Renal cortical epithelial cell (primary cell): ENCODE results near the gene PALM. TPM values are rescaled to one million over a fixed set of nuclear protein-coding genes. Genes with fewer than 3 reads are reported as not detected.
A peak's percentile ranks its signal among the peaks of the same experiment; 100 is the strongest.

ENCODE experiments used
- DNase-seq: peaks from one replicate; pipeline ENCODE4 v3.0.0-alpha.2; 2011; ENCODE audit warnings: low read depth
- total RNA-seq: library from RNA; depleted of rRNA; stranded (reverse); fragments of >200 nt; gene quantifications from 2 replicates; pipeline ENCODE4 v1.2.3, GENCODE V29; 2014

Gene PALM
- total RNA-seq, 1 donor from 2014 or later, result 45.4 TPM

DNA sequence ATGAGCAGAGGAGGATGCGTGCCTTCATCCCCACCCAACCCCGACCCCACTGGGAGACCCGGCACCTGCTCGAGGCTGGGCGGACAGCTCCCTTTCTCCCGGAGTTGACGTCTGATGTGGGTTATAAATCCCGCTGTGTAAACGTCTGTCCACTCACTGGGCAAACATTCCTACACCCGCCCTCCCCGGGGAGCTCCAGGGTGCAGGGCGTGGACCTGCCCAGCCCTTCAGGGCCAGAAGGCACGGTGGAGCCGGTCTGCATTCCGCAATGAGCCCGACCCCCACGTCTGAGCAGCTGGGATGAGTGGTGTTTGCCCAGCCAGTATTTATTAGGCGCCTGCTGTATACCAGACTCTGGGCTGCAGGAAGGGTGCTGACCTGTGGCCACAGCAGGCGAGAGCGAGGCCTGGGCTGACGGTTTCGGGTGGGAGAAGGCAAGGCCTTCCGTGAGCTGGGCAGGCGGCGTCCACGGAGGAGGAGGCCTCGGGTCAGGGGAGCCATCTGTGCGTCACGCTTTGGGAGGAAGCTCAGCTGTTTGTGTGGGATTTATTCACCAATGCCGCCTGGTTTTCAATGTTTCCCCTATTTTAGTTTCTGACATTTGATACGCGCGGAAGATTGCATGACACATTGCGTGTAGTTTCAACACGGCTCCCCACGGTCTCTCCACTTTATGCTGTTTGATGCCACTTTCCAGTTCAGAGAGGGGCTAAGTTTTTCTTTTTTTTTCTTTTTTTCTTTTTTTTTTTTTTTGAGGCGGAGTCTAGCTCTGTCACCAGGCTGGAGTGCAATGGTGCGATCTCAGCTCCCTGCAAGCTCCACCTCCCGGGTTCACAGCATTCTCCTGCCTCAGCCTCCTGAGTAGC, 44.1 kb downstream of the PALM start:
- DNase-seq, result peak; percentile 86

DNA sequence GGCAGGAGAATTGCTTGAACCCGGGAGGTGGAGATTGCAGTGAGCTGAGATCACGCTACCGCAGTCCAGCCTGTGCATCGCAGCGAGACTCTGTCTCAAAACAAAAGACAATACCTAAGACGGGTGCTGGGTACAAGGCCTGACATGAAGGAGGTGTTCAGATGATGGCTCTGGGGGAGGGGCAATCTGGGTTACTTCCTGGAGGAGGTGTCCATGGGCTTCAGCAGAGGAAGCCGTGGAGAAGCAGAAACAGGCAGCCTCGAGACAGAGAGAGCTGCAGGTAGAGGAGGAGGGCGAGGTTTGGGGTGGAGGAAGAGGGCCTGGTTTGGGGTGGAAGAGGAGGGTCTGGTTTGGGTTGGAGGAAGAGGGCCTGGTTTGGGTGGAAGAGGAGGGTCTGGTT, 45.8 kb downstream of the PALM start:
- DNase-seq, result no peak

DNA sequence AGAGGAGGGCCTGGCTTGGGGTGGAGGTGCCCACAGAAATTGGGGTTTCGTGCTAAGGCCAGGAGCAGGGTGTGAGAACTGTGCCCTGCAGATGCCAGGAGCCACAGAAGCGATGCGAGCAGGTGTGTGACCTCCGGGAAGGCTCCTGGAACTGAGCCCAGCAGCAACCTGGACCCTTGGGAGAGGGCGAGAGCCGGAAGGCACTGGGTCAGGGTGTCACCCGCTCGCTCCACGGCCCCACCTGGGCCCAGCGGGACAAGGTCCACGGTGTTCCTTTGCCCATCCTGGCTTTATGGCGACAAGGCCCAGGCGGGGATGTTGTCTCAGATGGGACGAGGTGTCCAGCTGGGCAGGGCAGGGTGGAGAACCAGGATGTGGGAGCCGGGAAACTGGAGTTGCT, 46.3 kb downstream of the PALM start:
- DNase-seq, result no peak

DNA sequence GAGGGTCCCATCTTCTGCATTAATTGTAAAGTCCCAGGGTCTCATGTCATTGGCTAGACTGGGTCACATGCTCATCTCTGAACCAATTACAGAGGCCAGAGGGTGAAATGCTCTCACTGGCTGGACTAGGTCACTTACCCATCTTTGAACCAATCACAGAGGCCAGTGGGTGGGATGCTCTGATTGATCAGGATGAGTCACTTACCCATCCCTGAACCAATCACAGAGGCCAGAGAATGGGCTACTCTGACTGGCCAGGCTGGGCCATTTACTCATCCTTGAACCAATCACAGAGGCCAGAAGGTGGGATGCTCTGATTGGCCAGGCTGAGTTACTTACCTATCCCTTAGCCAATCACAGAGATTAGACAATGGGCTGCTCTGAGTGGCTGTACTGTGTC, 47.5 kb downstream of the PALM start:
- DNase-seq, result peak; percentile 55

DNA sequence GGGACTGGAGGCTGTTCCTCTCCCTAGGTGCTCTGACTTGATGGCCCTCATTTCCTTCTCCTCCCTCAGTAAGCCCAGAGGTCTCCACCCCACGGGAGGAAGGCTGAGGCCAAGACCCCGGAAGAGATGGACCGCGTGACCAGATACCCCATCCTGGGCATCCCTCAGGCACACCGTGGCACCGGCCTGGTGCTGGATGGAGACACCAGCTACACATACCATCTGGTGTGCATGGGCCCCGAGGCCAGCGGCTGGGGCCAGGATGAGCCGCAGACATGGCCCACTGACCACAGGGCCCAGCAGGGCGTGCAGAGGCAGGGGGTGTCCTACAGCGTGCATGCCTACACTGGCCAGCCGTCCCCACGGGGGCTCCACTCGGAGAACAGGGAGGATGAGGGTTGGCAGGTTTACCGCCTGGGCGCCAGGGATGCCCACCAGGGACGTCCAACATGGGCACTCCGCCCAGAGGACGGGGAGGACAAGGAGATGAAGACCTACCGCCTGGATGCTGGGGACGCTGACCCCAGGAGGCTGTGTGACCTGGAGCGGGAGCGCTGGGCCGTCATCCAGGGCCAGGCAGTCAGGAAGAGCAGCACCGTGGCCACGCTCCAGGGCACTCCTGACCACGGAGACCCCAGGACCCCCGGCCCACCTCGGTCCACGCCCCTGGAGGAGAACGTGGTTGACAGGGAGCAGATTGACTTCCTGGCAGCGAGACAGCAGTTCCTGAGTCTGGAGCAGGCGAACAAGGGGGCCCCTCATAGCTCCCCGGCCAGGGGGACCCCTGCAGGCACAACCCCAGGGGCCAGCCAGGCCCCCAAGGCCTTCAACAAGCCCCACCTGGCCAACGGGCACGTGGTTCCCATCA, 48.3 kb downstream of the PALM start:
- no peak for DNase-seq

DNA sequence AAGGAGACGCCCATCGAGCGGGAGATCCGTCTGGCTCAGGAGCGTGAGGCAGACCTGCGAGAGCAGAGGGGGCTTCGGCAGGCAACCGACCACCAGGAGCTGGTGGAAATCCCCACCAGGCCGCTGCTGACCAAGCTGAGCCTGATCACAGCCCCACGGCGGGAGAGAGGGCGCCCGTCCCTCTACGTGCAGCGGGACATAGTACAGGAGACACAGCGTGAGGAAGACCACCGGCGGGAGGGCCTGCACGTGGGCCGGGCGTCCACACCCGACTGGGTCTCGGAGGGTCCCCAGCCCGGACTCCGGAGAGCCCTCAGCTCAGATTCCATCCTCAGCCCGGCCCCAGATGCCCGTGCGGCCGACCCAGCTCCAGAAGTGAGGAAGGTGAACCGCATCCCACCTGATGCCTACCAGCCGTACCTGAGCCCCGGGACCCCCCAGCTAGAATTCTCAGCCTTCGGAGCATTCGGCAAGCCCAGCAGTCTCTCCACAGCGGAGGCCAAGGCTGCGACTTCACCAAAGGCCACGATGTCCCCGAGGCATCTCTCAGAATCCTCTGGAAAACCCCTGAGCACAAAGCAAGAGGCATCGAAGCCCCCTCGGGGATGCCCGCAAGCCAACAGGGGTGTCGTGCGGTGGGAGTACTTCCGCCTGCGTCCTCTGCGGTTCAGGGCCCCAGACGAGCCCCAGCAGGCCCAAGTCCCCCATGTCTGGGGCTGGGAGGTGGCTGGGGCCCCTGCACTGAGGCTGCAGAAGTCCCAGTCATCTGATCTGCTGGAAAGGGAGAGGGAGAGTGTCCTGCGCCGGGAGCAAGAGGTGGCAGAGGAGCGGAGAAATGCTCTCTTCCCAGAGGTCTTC, 49.3 kb downstream of the PALM start:
- no peak for DNase-seq

DNA sequence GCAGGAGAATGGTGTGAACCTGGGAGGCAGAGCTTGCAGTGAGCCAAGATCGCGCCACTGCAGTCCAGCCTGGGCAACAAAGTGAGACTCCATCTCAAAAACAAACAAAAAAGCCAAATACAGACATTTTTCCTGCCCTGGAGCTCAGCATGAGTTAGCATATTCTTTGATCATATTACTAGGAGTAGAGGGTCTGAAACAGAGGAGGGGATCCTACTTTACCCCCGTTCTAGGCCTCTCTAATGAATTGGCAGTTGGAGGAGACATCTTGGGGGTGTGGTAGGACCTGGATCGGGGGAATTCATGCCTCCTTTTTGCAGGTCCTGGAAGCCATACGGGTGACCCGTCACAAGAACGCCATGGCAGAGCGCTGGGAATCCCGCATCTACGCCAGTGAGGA, 54.4 kb downstream of the PALM start:
- DNase-seq, result no peak

DNA sequence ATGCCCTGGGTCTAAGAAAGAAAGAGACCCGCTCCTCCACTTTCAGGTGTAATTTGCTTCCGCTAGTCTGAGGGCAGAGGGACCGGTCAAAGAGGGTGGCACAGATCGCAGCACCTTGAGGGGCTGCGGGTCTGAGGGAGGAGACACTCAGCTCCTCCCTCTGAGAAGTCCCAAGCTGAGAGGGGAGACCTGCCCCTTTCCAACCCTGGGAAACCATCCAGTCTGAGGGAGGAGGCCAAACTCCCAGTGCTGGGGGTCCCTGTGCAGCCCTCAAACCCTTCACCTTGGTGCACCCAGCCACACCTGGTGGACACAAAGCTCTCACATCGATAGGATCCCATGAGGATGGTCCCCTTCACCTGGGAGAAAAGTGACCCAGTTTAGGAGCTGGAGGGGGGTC, 55.1 kb downstream of the PALM start:
- no peak for DNase-seq

DNA sequence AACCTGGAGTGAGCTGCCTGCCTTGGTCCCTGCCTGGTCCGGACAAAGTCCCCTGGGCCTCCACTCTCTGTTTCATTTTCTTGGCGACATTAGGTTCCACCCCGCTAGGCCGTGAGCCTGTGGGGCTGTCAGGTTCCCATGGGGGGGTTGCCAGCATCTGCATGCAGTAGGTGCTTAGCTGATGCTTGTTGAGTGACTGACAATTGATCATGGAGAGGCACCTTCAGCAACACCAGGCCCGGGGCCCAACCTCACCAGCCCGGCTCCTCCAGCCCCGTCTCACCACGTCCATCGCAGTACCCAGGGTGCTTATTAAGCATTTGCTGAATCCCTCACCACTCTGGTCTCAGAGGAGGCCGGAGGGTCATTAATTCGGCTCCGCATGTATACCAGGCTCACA, 55.6 kb downstream of the PALM start:
- no peak for DNase-seq

DNA sequence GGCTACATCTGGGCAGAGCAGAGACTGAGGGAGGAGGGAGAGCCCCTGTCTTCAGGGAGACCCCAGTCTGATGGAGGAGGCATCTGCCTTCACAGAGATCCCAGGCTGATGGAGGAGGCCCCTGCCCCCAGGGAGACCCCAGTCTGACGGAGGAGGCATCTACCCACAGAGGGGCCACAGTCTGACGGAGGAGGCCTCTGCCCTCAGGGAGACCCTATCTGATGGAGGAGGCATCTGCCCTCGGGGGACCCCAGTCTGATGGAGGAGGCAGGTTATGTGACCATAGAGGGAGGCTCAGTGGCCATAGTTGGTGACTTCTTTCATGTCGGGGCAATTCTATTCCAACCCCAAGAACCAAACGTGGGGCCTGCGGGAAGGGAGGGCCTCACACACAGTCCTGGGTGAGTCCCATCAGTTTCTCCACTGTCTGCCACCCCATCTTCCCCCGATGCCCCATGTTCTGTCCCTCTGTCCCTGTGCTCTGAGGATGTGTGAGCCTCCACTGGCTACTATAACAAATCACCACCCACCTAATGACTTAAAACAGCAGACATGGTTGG, 56.5 kb downstream of the PALM start:
- DNase-seq, result no peak

DNA sequence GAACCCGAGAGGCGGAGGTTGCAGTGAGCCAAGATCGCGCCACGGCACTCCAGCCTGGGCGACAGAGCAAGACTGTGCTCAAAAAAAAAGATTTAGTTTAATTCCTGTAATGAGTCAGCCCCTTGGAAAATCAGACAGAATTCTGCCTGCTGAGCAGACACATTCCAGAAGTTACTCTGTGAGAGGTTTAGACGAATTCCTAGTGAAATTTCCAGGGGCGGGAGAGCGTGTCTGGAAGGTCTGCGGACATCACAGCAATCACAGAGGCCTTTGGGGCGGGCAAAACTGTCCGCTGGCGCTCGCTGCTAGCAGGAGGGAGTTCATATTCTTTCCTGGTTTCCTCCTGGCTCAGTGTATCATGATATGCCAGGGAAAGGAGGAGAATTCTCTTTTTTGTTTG, 59.7 kb downstream of the PALM start:
- peak; percentile 94 for DNase-seq

DNA sequence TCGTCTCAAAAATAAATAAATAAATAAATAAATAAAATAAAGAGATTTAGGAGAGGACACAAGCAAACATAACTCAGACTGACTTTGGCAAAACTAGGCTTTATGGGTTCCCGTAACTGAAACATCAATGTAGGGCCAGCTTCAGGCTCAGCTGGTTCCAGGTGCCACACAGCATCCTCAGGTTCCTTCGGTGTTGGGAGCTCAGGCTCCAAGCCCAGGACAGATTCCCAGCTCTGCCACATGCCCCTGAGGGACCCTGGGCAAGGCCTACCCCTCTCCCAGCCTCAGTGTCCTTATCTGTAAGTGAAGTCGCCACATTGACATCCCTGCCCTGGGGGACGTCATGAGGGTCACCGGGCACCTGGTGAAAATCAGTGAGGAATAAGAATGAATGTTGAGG, 60.9 kb downstream of the PALM start:
- DNase-seq, result no peak

DNA sequence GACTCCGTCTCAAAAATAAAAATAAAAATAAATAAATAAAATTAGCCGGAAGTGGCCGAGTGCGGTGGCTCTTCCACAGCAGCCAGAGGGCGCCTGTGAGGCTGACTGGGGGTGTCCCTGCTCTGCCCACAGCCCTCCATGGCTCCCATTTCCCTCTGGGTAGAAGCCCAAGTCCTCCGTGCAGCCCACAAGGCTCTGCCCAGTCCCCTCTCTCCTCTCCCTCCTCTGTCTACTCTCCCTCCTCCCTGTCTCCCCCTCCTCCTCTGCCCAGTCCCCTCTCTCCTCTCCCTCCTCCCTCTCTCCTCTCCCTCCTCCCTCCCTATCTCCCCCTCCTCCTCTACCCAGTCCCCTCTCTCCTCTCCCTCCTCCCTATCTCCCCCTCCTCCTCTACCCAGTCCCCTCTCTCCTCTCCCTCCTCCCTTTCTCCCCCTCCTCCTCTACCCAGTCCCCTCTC, 62.6 kb downstream of the PALM start:
- no peak for DNase-seq

DNA sequence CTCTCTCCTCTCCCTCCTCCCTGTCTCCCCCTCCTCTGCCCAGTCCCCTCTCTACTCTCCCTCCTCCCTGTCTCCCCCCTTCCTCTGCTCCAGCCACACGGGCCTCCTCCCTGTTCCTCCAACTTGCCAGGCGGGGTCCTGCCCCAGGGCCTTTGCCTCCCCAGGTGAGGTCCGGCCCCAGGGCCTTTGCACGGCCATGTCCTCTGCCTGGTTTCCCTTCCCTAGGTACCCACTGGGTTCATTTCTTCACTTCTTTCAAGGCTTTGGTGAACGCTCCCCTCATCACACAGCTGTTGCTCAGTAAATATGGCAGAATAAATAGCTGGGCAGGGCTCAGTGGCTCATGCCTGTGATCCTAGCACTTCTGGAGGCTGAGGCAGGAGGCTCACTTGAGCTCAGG, 63.3 kb downstream of the PALM start:
- DNase-seq, result no peak

DNA sequence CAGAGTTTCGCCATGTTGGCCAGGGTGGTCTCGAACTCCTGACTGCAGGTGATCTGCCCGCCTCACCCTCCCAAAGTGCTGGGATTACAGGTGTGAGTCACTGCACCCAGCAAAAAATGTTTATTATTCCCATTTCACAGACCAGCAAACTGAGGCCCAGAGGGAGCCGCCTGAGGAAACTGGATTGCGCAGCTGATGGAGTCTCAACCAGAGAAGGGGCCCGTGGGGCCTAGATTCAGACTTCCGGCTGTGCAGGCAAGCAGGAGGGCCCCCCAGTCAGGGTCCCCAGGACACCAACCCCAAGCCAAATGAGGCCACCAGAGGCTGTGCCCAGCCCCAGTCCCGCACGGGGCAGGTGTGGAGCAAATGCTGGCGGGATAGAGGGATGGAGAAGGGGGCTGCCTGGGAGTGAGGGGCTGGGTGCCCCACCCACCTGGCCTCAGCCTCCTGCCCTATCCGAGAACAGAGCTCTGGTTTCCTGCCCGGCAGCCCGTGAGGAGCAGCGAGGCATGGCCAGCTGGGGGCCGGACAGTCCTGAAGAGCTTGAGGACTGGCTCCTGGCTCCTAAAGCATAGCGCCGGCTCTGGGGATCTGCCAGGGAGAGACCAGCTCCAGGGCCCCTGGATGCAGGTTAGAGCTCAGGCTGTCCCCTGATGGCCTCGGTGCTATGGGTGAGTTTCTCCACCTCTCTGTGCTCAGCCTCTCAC, 64.1 kb downstream of the PALM start:
- peak; percentile 53 for DNase-seq

DNA sequence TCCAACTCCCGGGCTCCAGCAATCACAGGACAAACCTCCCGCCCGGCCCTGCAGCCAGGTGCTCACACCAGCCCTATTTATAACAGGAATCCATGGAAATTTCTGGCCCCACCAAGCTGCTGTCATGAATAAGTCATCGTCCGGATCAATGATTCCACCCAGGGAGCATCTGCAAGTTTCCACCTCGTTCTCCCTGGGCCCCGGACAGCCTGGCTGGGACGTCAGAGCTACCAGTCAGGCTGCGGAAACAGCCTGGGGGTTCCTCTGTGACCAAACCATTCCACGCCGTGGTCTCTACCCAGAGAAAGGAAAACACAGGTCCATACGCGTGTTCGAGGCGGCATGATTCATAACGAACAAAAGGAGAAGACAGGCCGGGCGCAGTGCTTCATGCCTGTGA, 67.8 kb downstream of the PALM start:
- DNase-seq, result no peak

DNA sequence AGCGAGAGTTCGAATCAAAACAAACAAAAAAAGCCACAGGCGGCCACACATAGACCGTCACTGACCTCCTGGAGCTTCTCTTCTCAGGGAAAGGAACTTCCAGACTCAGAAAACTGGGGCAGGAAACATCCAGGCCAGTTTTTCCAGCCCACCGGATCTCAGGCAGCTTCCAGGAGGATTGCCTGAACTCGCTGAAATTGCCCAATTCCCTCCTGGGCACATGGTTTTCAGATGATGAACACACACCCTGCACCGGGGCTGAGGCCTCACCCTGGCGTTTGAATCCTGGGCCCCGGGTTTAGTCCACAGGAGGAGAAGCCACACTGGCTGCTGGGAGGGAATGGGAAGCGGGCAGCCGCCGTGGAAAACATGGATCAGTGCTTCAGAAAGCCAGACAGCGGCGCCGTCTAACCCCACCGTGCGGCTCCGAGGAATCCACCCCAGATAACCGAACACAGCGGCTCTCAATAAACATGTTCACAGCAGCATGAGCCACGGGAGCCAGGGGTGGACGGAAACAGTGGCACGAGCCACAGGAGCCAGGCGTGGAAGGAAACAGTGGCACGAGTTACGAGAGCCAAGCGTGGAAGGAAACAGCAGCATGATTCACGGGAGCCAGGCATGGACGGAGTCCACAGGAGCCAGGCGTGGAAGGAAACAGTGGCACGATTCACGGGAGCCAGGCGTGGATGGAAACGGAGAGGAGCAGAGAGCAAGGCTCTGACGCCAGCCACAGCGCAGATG, 70.3 kb downstream of the PALM start:
- peak; percentile 95 for DNase-seq

DNA sequence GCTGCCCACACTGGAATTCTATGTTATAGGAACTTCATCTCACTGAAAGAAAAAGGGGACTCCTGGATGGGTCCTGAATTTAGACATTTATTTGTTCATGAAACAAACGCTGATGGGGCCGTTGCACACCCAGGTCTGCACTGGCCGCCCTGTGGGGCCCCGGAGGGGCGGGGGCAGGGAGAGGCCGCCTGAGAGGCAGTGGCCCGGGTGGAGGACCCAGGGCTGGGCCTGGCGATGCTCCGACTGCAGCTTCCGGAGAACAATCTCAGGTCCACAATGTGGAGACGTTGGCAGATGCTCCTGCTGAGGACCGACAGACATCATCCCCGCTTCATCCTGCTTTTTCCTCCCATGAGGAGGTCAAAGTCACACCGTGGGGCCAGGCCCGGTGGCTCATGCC, 72.2 kb downstream of the PALM start:
- DNase-seq, result no peak

DNA sequence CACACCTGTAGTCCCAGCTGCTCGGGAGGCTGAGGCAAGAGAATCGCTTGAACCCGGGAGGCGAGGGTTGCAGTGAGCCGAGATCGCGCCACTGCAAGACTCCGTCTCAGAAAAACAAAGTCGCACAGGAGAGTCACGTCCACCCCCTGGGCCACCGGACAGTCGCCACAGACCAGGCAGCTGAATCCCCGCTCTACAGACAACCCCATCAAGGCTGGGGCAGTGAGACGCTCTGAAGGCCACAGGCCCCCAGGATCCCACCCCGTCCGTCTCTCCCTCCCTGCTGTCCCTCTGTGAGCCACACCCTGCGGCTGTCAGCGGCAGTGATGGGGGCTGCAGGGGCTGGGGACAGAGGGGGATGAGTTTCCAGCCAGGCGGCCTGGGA, 73.1 kb downstream of the PALM start:
- no peak for DNase-seq

DNA sequence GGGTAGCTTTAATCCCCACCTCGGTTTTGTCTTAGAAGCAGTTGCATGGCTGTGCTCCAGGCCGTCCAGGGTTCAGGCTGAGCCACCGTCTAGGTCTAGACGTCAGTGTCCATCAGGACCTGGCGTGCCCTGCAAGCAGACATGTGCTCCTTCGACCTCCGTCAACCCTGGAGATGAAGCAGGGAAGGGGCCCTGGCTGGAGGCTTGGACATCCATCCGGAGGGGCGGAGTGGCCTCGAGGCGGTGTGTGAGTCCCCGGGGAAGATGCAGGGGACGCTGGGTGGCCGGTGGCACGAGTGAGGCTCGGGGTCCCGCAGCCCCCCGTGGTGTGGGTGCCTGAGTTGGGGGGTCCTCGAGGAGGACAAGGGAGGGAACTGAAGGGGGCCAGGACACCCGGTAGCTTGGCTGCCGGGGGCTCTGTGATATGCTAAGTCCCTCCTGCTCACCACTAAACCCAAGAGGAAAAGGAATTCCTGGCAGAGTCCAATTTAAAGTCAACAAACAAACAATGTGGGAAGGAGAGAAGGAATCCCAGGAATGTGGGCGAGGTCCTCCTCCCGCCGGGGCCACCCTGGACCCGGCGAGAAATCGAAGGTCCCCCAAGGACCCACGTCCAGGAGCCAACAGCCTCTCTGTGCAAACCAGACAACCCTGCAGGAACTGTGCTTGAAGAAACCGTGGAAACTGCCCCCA, 73.6 kb downstream of the PALM start:
- DNase-seq, result peak; percentile 86
